ENCODE data around the gene CLN3. TPM values are rescaled to one million over a fixed set of nuclear protein-coding genes. Genes with fewer than 3 reads are reported as not detected.
"Not testable (repeated sequence)": the region's sequence is repeated elsewhere in the genome, so short reads cannot be mapped to it uniquely, and the experiment has no call there.

Gene CLN3
- total RNA-seq, 1 donor from 2014 or later: 18.3 TPM

DNA sequence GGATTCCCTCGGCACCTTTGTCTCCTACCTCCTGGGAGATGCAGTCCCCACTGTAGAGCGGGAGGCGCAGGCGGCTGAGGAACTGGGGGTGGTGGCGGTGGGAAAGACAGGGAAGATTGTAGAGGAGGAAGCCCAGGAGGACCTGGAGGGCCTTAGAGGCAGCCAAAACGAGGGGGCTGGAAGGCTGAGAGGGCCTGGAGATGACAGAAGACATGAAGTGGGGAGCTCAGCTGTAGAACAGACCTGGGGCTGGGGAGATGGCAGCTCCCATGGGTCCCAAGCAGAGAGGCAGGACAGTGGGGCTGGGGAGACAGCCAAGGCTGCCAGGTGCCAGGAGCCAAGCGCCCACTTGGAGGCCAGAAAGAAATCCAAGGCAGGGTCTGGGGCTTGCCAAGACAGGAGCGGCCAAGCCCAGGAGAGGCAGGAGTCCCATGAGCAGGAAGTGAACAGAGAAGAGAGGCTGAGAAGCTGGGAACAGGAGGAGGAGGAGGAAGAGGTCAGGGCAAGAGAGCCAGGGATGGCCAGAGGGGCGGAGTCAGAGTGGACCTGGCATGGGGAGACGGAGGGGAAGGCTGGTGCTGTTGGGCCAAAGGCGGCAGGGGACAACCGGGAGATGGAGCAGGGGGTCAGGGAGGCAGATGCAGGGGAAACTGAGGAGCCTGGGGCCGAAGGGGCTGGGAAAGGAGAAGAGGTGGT, 3.4 kb upstream of the CLN3 start:
- DNase-seq (ENCODE audit: low read depth): no peak

- no peak for DNase-seq (ENCODE audit: low read depth)
Measured at GRCh38 chr16:28494121-28494851, 2.4 kb upstream of the CLN3 start, which contains the start of gene APOBR. Gene APOBR, plus strand, starts transcription at chr16:28494643. Its CDS starts 39 bp downstream, at chr16:28494682.

GRCh38 chr16:28492511-28492910, 637 bp upstream of the CLN3 start:
- DNase-seq (ENCODE audit: low read depth): no peak

DNA sequence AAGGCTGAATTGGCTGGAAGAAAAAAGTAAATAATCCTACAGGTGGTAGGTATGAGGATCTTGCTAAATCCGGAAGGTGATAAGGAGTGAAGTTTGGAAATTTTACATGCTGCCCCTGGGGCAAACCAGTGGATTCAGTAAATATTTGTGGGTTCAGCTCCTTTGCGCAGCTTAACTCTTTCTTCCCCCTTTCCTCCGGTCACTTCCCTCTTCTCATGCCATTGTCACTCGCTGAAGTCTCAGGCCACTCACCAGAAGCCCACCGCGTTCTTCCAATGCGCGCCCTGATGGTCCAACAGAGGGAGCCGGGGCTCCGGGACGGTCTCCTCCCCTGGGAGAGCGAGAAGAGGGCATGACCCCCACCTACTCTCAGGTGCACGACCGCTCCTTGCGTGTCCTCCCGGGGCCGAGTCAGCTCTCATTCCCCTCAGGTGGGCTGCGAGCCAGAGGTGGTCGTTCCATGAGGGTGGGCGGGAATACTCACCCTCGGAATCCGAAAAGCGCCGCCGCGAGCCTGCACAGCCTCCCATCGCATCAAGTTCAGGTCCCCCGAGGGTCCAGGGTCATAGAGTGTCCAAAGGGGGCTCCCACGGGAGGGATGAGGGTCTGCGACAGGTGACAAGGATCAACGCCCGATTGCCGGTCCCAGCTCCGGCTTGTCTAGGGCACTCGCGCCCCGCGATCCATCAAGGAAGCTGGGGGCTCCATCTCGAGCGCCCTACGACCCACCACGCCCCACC, 474 bp downstream of the CLN3 start:
- DNase-seq (ENCODE audit: low read depth): peak; percentile 34

- DNase-seq (ENCODE audit: low read depth): no peak
Measured at GRCh38 chr16:28486266-28486665, 5.6 kb downstream of the CLN3 start.

- DNase-seq (ENCODE audit: low read depth): not testable (repeated sequence)
Measured at GRCh38 chr16:28483361-28483760, 8.5 kb downstream of the CLN3 start.

GRCh38 chr16:28482026-28482425, 9.8 kb downstream of the CLN3 start:
- no peak for DNase-seq (ENCODE audit: low read depth)

DNA sequence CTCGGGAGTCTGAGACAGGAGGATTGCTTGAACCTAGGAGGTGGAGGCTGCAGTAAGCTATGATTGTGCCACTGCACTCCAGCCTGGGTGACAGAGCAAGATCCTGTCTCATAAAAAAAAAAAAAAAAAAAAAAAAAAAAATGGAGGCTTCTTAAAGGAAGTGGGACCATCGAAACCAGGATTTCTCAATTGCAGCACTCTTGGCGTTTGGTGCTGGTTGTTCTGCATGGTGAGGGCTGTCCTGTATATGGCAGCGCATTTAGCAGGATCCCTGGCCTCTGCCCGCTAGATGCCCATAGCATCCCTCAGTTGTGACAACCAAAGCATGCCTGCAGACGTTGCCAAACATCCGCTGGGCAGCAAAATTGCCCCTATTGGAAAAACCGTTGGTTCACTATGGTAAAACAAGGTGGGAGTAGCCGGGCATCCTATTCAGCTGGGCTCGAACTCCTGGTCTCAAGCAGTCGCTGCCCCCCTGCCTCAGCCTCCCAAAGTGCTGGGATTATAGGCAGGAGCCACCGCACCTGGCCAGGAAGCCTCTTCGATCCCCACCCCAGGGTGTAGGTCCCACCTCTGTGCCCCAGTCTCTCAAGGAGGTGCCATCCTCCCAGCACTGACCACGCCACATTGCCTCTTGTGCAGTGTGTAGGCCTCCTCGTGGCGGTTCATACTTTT, 13.2 kb downstream of the CLN3 start:
- no peak for DNase-seq (ENCODE audit: low read depth)

GRCh38 chr16:28477311-28477920, 14.5 kb downstream of the CLN3 start:
- DNase-seq (ENCODE audit: low read depth): no peak

GRCh38 chr16:28475221-28475620, 16.7 kb downstream of the CLN3 start:
- DNase-seq (ENCODE audit: low read depth): no peak

GRCh38 chr16:28473714-28474265, 18.1 kb downstream of the CLN3 start:
- DNase-seq (ENCODE audit: low read depth): no peak

- DNase-seq (ENCODE audit: low read depth): not testable (repeated sequence)
Measured at GRCh38 chr16:28447081-28447480, 44.8 kb downstream of the CLN3 start.

DNA sequence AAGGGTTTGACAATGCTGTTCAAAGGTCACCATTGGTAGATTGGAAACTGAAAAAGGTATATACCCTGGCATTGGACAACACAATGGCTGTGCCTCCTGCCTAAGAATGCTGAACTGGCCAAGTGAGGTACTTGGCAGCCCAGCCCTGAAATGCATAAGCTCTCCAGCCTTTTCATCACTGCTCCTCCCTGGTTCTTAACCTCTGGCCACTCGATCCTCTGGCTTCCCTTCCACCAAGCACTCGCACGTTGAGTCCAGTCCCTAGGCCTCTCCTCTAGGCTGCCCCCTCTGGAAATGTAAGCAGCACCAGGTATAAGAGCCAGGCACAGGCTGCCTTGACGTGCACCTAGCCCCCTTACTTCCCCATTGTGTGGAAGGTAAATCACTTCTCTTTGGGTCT, 45.5 kb downstream of the CLN3 start:
- DNase-seq (ENCODE audit: low read depth): not testable (repeated sequence)

DNA sequence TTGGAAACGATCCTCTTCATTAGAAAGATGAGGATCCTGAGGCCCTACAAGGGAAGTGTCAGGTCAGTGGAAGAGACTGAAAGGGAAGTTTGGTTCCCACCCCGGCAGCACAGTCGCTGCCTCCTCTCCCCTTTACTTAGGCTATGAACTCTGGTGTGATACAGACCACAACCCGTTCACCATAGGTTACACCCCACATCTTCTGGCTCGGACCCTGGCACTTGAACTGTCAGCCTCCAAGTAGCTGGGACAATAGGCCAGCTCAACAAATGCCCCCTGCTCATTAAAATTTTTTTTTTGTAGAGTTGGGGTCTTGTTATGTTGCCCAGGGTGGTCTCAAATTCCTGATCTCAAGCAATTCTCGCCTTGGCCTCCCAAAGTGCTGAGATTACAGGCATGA, 47.9 kb downstream of the CLN3 start:
- not testable (repeated sequence) for DNase-seq (ENCODE audit: low read depth)

DNA sequence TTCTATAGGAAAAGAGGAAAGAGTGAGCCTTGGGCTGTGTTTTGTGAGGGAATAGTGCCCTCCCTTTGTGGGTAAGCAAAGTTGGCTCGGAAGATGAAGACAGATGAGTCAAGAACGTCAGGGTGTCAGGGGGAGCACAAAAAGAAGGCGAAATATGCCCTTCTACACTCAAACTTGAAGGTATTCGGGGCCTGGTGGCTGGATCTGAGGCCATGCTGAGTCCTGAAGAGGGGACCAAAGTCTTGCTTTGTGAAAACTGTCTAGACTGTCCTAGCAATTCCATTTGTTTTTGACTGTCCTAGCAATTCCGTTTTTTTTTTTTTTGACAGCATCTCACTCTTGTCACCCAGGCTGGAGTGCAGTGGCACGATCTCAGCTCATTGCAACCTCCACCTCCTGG, 53.0 kb downstream of the CLN3 start:
- not testable (repeated sequence) for DNase-seq (ENCODE audit: low read depth)

DNA sequence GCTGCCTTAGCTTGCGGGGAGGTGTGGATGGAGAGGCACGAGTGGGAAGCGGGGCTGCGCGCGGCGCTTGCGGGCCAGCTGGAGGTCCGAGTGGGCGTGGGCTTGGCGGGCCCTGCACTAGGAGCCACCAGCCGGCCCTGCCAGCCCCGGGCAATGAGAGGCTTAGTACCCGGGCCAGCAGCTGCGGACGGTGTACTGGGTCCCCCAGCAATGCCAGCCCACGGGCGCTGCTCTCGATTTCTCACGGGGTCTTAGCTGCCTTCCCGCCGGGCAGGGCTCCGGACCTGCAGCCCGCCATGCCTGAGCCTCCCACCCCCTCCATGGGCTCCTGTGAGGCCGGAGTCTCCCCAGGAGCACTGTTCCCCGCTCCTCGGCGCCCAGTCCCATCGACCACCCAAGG, 56.5 kb downstream of the CLN3 start:
- not testable (repeated sequence) for DNase-seq (ENCODE audit: low read depth)

All from myocyte (in vitro differentiated cells).